ENCODE measurements around the gene STX3.

STX3 gene

GRCh38 chr11:59729834-59730233, 25.3 kb upstream of the STX3 start:
- no peak overlapping the region for H3K4me3 ChIP-seq (ENCODE audit: low read length)
- no peaks in the 10 kb centered on the region for H3K36me3 ChIP-seq (ENCODE audit: control insufficient read depth, insufficient read depth, low read length)
- H3K27me3 ChIP-seq (ENCODE audit: control insufficient read depth, insufficient read depth, low read length) = no peaks in the 10 kb centered on the region
- no peaks in the 10 kb centered on the region for H3K9me3 ChIP-seq (ENCODE audit: control insufficient read depth, low read length)
- H3K9ac ChIP-seq (ENCODE audit: low read length) = no peak overlapping the region
- no peaks in the 10 kb centered on the region for H3K4me1 ChIP-seq (ENCODE audit: control insufficient read depth, insufficient read depth, low read length)

GRCh38 chr11:59730896-59731565, 24.1 kb upstream of the STX3 start:
- Histone ChIP-seq H3K9me3 (ENCODE audit: control insufficient read depth, low read length) (no peaks in the 10 kb centered on the region), H3K4me3 (ENCODE audit: low read length) (no peak overlapping the region), H3K36me3 (ENCODE audit: control insufficient read depth, insufficient read depth, low read length) (no peaks in the 10 kb centered on the region), H3K9ac (ENCODE audit: low read length) (no peak overlapping the region), H3K4me1 (ENCODE audit: control insufficient read depth, insufficient read depth, low read length) (no peaks in the 10 kb centered on the region), H3K27me3 (ENCODE audit: control insufficient read depth, insufficient read depth, low read length) (no peaks in the 10 kb centered on the region)

- Histone ChIP-seq H3K36me3 (ENCODE audit: control insufficient read depth, insufficient read depth, low read length) (no peaks in the 10 kb centered on the region), H3K27me3 (ENCODE audit: control insufficient read depth, insufficient read depth, low read length) (no peaks in the 10 kb centered on the region), H3K4me3 (ENCODE audit: low read length) (no peak overlapping the region), H3K9me3 (ENCODE audit: control insufficient read depth, low read length) (no peaks in the 10 kb centered on the region), H3K9ac (ENCODE audit: low read length) (no peak overlapping the region), H3K4me1 (ENCODE audit: control insufficient read depth, insufficient read depth, low read length) (no peaks in the 10 kb centered on the region)
These were observed 9.1 kb upstream of the STX3 start for GRCh38 chr11:59746111-59746510.

GRCh38 chr11:59753650-59754493, 1.3 kb upstream of the STX3 start:
- Histone ChIP-seq H3K9me3 (ENCODE audit: control insufficient read depth, low read length) (no peaks in the 10 kb centered on the region), H3K36me3 (ENCODE audit: control insufficient read depth, insufficient read depth, low read length) (no peaks in the 10 kb centered on the region), H3K4me1 (ENCODE audit: control insufficient read depth, insufficient read depth, low read length) (peaks cover 17% of the 10 kb centered on the region), H3K4me3 (ENCODE audit: low read length) (peak overlapping the region; percentile 78), H3K27me3 (ENCODE audit: control insufficient read depth, insufficient read depth, low read length) (no peaks in the 10 kb centered on the region), H3K9ac (ENCODE audit: low read length) (peak overlapping the region; percentile 92)

- H3K4me1 ChIP-seq (ENCODE audit: control insufficient read depth, insufficient read depth, low read length) = peaks cover 17% of the 10 kb centered on the region
- H3K9me3 ChIP-seq (ENCODE audit: control insufficient read depth, low read length) = no peaks in the 10 kb centered on the region
- no peaks in the 10 kb centered on the region for H3K36me3 ChIP-seq (ENCODE audit: control insufficient read depth, insufficient read depth, low read length)
- H3K4me3 ChIP-seq (ENCODE audit: low read length) = peak overlapping the region; percentile 78
- peak overlapping the region; percentile 92 for H3K9ac ChIP-seq (ENCODE audit: low read length)
- no peaks in the 10 kb centered on the region for H3K27me3 ChIP-seq (ENCODE audit: control insufficient read depth, insufficient read depth, low read length)
These were observed 700 bp upstream of the STX3 start for GRCh38 chr11:59754494-59754858.

GRCh38 chr11:59755701-59756557, 753 bp downstream of the STX3 start:
- no peaks in the 10 kb centered on the region for H3K9me3 ChIP-seq (ENCODE audit: control insufficient read depth, low read length)
- H3K9ac ChIP-seq (ENCODE audit: low read length) = peak overlapping the region; percentile 92
- H3K4me3 ChIP-seq (ENCODE audit: low read length) = peak overlapping the region; percentile 78
- no peaks in the 10 kb centered on the region for H3K27me3 ChIP-seq (ENCODE audit: control insufficient read depth, insufficient read depth, low read length)
- H3K36me3 ChIP-seq (ENCODE audit: control insufficient read depth, insufficient read depth, low read length) = no peaks in the 10 kb centered on the region
- H3K4me1 ChIP-seq (ENCODE audit: control insufficient read depth, insufficient read depth, low read length) = peaks cover 17% of the 10 kb centered on the region

GRCh38 chr11:59756558-59756840, 1.3 kb downstream of the STX3 start:
- H3K4me1 ChIP-seq (ENCODE audit: control insufficient read depth, insufficient read depth, low read length) = peaks cover 17% of the 10 kb centered on the region
- no peaks in the 10 kb centered on the region for H3K36me3 ChIP-seq (ENCODE audit: control insufficient read depth, insufficient read depth, low read length)
- H3K9ac ChIP-seq (ENCODE audit: low read length) = peak overlapping the region; percentile 92
- no peaks in the 10 kb centered on the region for H3K9me3 ChIP-seq (ENCODE audit: control insufficient read depth, low read length)
- no peaks in the 10 kb centered on the region for H3K27me3 ChIP-seq (ENCODE audit: control insufficient read depth, insufficient read depth, low read length)
- peak overlapping the region; percentile 15 for H3K4me3 ChIP-seq (ENCODE audit: low read length)

- peak overlapping the region; percentile 92 for H3K9ac ChIP-seq (ENCODE audit: low read length)
- no peaks in the 10 kb centered on the region for H3K27me3 ChIP-seq (ENCODE audit: control insufficient read depth, insufficient read depth, low read length)
- H3K9me3 ChIP-seq (ENCODE audit: control insufficient read depth, low read length) = no peaks in the 10 kb centered on the region
- peak overlapping the region; percentile 15 for H3K4me3 ChIP-seq (ENCODE audit: low read length)
- H3K4me1 ChIP-seq (ENCODE audit: control insufficient read depth, insufficient read depth, low read length) = peaks cover 17% of the 10 kb centered on the region
- H3K36me3 ChIP-seq (ENCODE audit: control insufficient read depth, insufficient read depth, low read length) = no peaks in the 10 kb centered on the region
These were observed 1.7 kb downstream of the STX3 start for GRCh38 chr11:59756845-59757244.

GRCh38 chr11:59758401-59759037, 3.3 kb downstream of the STX3 start:
- H3K9ac ChIP-seq (ENCODE audit: low read length) = no peak overlapping the region
- H3K9me3 ChIP-seq (ENCODE audit: control insufficient read depth, low read length) = no peaks in the 10 kb centered on the region
- peaks cover 17% of the 10 kb centered on the region for H3K4me1 ChIP-seq (ENCODE audit: control insufficient read depth, insufficient read depth, low read length)
- no peaks in the 10 kb centered on the region for H3K27me3 ChIP-seq (ENCODE audit: control insufficient read depth, insufficient read depth, low read length)
- no peaks in the 10 kb centered on the region for H3K36me3 ChIP-seq (ENCODE audit: control insufficient read depth, insufficient read depth, low read length)
- H3K4me3 ChIP-seq (ENCODE audit: low read length) = no peak overlapping the region

- H3K4me3 ChIP-seq (ENCODE audit: low read length) = no peak overlapping the region
- no peaks in the 10 kb centered on the region for H3K36me3 ChIP-seq (ENCODE audit: control insufficient read depth, insufficient read depth, low read length)
- no peak overlapping the region for H3K9ac ChIP-seq (ENCODE audit: low read length)
- H3K9me3 ChIP-seq (ENCODE audit: control insufficient read depth, low read length) = no peaks in the 10 kb centered on the region
- peaks cover 18% of the 10 kb centered on the region for H3K4me1 ChIP-seq (ENCODE audit: control insufficient read depth, insufficient read depth, low read length)
- no peaks in the 10 kb centered on the region for H3K27me3 ChIP-seq (ENCODE audit: control insufficient read depth, insufficient read depth, low read length)
These were observed 4.7 kb downstream of the STX3 start for GRCh38 chr11:59759900-59760299.

- Histone ChIP-seq H3K4me1 (ENCODE audit: control insufficient read depth, insufficient read depth, low read length) (peaks cover 27% of the 10 kb centered on the region), H3K27me3 (ENCODE audit: control insufficient read depth, insufficient read depth, low read length) (no peaks in the 10 kb centered on the region), H3K4me3 (ENCODE audit: low read length) (no peak overlapping the region)
These were observed 5.6 kb downstream of the STX3 start for GRCh38 chr11:59760771-59761170.

More at GRCh38 chr11:59760771-59761170, 5.6 kb downstream of the STX3 start:
- Histone ChIP-seq H3K9me3 (ENCODE audit: control insufficient read depth, low read length) (no peaks in the 10 kb centered on the region), H3K9ac (ENCODE audit: low read length) (no peak overlapping the region), H3K36me3 (ENCODE audit: control insufficient read depth, insufficient read depth, low read length) (no peaks in the 10 kb centered on the region)
